ENCODE data around the gene GLRX.

The GLRX gene

DNA sequence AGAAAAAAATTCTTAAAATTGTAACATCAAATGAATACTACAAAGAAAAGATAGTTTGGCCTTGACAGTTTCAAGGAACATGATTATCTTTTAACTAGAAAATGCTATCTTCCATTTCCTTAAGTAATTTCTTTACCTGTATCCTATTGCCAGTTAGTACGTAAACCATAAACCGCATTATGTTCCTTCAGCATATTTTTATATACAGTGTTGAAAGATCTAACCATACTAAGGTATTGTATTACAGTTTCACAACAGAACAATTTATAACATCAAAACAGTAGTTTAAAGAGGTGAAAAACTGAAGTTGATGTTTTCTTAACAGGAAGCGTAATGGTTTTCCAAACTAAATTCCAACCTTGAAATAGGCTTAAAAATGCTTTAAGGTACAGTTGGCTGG, 45.1 kb downstream of the GLRX start:
- H3K27ac ChIP-seq (ENCODE audit: low read depth, low read length), result no peak overlapping the region
- no peaks in the 10 kb centered on the region for H3K36me3 ChIP-seq (ENCODE audit: low read length)
- no peak for TF ChIP-seq EZH2phosphoT487 (conservative IDR thresholded peaks at IDR 0.05; ENCODE audit: low read length)
- TF ChIP-seq, protein P1, sequence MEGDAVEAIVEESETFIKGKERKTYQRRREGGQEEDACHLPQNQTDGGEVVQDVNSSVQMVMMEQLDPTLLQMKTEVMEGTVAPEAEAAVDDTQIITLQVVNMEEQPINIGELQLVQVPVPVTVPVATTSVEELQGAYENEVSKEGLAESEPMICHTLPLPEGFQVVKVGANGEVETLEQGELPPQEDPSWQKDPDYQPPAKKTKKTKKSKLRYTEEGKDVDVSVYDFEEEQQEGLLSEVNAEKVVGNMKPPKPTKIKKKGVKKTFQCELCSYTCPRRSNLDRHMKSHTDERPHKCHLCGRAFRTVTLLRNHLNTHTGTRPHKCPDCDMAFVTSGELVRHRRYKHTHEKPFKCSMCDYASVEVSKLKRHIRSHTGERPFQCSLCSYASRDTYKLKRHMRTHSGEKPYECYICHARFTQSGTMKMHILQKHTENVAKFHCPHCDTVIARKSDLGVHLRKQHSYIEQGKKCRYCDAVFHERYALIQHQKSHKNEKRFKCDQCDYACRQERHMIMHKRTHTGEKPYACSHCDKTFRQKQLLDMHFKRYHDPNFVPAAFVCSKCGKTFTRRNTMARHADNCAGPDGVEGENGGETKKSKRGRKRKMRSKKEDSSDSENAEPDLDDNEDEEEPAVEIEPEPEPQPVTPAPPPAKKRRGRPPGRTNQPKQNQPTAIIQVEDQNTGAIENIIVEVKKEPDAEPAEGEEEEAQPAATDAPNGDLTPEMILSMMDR (IDR thresholded peaks at IDR 0.05; ENCODE audit: insufficient read depth, low read length, poor library complexity, severe bottlenecking), result no peak

DNA sequence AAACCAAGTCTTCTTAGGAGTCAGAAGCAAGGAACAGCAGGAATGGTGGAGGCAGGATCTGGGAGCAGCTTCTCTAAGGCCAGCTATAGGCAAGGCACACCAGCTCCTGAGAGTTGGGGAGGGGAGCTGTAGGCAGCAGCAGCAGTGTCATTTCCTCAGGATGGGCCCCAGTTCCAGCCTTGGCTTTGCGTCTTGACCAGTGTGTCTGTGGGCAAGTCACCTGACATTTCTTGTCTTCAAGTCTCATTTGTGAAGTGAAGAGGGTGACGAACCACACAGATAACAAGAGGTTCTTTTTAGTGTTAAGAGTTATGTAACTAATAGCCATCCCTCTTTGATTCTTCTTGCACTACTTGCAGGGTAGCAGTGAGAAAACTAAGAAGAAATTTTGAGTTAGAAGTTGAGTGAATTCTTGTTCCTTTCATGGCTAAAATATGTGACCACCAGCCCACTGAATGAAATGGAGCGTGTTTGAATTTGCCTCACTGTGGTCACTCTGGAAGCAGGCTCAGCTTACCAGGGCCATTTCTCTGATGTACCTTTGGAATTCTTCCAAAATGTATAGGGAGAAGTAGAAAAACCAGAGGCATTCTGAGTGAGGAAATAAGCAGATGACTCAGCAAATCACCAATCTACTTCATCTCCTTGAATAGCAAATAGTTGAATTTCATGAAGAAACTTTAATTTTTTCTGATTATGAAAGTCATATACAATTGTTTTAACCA, 49.0 kb downstream of the GLRX start:
- Histone ChIP-seq H3F3A (ENCODE audit: insufficient read depth) (no peaks in the 10 kb centered on the region), H2AFZ (ENCODE audit: low read depth, low read length, severe bottlenecking) (no peak overlapping the region), H3K27ac (ENCODE audit: low read depth, low read length) (no peak overlapping the region), H4K20me1 (ENCODE audit: low read depth, low read length) (no peaks in the 10 kb centered on the region), H3K9me2 (replicated peaks; ENCODE audit: insufficient read depth, low read length) (no peaks in the 10 kb centered on the region), H3K27me3 (ENCODE audit: low read length) (no peaks in the 10 kb centered on the region), H3K9ac (ENCODE audit: low read length) (no peak overlapping the region), H3K79me2 (ENCODE audit: insufficient read depth, low read length) (no peaks in the 10 kb centered on the region), H3K36me3 (ENCODE audit: low read length) (no peaks in the 10 kb centered on the region), H3K9me3 (ENCODE audit: insufficient read depth, low read length) (no peaks in the 10 kb centered on the region), H3K4me2 (ENCODE audit: low read depth, low read length, poor library complexity, severe bottlenecking) (no peak overlapping the region), H3K4me3 (ENCODE audit: insufficient read depth, low read length, poor library complexity, severe bottlenecking) (no peak overlapping the region)
- no peak for TF ChIP-seq EZH2phosphoT487 (conservative IDR thresholded peaks at IDR 0.05; ENCODE audit: low read length)
- TF ChIP-seq, protein P1 (IDR thresholded peaks at IDR 0.05; ENCODE audit: insufficient read depth, low read length, poor library complexity, severe bottlenecking), result no peak

More for the DNA sequence above, 45.1 kb downstream of the GLRX start:
- no peak overlapping the region for H3K4me3 ChIP-seq (ENCODE audit: insufficient read depth, low read length, poor library complexity, severe bottlenecking)
- no peaks in the 10 kb centered on the region for H3K27me3 ChIP-seq (ENCODE audit: low read length)
- no peak overlapping the region for H2AFZ ChIP-seq (ENCODE audit: low read depth, low read length, severe bottlenecking)
- H3F3A ChIP-seq (ENCODE audit: insufficient read depth), result no peaks in the 10 kb centered on the region
- no peaks in the 10 kb centered on the region for H3K79me2 ChIP-seq (ENCODE audit: insufficient read depth, low read length)
- H3K4me2 ChIP-seq (ENCODE audit: low read depth, low read length, poor library complexity, severe bottlenecking), result no peak overlapping the region
- H3K9me3 ChIP-seq (ENCODE audit: insufficient read depth, low read length), result no peaks in the 10 kb centered on the region
- no peaks in the 10 kb centered on the region for H4K20me1 ChIP-seq (ENCODE audit: low read depth, low read length)
- H3K9me2 ChIP-seq (replicated peaks; ENCODE audit: insufficient read depth, low read length), result no peaks in the 10 kb centered on the region
- H3K9ac ChIP-seq (ENCODE audit: low read length), result no peak overlapping the region

DNA sequence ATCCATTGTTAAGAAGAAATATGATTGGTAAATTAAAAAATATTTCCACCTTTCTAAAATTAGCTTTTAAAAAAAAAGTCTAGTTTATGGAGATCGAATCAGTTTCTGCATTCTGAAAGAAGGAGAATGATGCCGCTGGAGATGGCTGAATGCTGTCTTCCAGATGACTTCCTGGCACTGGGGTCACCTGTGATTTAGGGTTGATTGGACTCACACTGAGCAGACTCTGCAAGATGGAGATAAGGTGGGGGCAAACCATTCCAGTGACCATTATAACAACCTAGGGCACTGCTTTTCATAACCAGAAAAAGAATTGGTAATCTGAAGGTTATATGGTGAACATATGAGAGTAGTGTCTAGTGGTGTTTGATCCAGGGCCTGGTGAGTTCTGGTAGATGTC, 50.6 kb downstream of the GLRX start:
- no peaks in the 10 kb centered on the region for H3K9me2 ChIP-seq (replicated peaks; ENCODE audit: insufficient read depth, low read length)
- no peaks in the 10 kb centered on the region for H3K9me3 ChIP-seq (ENCODE audit: insufficient read depth, low read length)
- no peak overlapping the region for H3K27ac ChIP-seq (ENCODE audit: low read depth, low read length)
- no peak overlapping the region for H2AFZ ChIP-seq (ENCODE audit: low read depth, low read length, severe bottlenecking)
- H3K4me2 ChIP-seq (ENCODE audit: low read depth, low read length, poor library complexity, severe bottlenecking), result no peak overlapping the region
- no peaks in the 10 kb centered on the region for H3K27me3 ChIP-seq (ENCODE audit: low read length)
- TF ChIP-seq, protein P1 (IDR thresholded peaks at IDR 0.05; ENCODE audit: insufficient read depth, low read length, poor library complexity, severe bottlenecking), result no peak
- TF ChIP-seq EZH2phosphoT487 (conservative IDR thresholded peaks at IDR 0.05; ENCODE audit: low read length), result no peak
- no peak overlapping the region for H3K9ac ChIP-seq (ENCODE audit: low read length)
- H3K4me3 ChIP-seq (ENCODE audit: insufficient read depth, low read length, poor library complexity, severe bottlenecking), result no peak overlapping the region
- H3F3A ChIP-seq (ENCODE audit: insufficient read depth), result no peaks in the 10 kb centered on the region
- no peaks in the 10 kb centered on the region for H3K79me2 ChIP-seq (ENCODE audit: insufficient read depth, low read length)
- no peaks in the 10 kb centered on the region for H4K20me1 ChIP-seq (ENCODE audit: low read depth, low read length)
- no peaks in the 10 kb centered on the region for H3K36me3 ChIP-seq (ENCODE audit: low read length)
